ENCODE results near the gene DCXR.

The DCXR gene

GRCh38 chr17:82045936-82046484, 8.5 kb upstream of the DCXR start:
- no peak overlapping the region for H2AFZ ChIP-seq (ENCODE audit: low read depth, low read length)
- H3K27me3 ChIP-seq (ENCODE audit: low read depth, low read length), result no peaks in the 10 kb centered on the region
- no peak overlapping the region for H3K9ac ChIP-seq (ENCODE audit: low read length)
- TF ChIP-seq EZH2phosphoT487 (IDR thresholded peaks at IDR 0.05; ENCODE audit: low read depth), result no peak
- no peaks in the 10 kb centered on the region for H3K9me3 ChIP-seq (ENCODE audit: insufficient read depth, low read length)
- no peaks in the 10 kb centered on the region for H4K20me1 ChIP-seq (ENCODE audit: insufficient read depth, low read length)
- H3K27ac ChIP-seq (ENCODE audit: low read length), result no peak overlapping the region
- no peak overlapping the region for H3K4me3 ChIP-seq (ENCODE audit: low read length)
- H3K4me2 ChIP-seq (ENCODE audit: low read length), result no peak overlapping the region
- no peaks in the 10 kb centered on the region for H3K36me3 ChIP-seq (replicated peaks; ENCODE audit: low read depth, low read length)
- H3K4me1 ChIP-seq (ENCODE audit: low read length), result peaks cover 5% of the 10 kb centered on the region
- no peaks in the 10 kb centered on the region for H3K79me2 ChIP-seq (ENCODE audit: low read length)

GRCh38 chr17:82043507-82043906, 6.0 kb upstream of the DCXR start:
- Histone ChIP-seq H3K79me2 (ENCODE audit: low read length) (no peaks in the 10 kb centered on the region), H4K20me1 (ENCODE audit: insufficient read depth, low read length) (no peaks in the 10 kb centered on the region), H3K9ac (ENCODE audit: low read length) (no peak overlapping the region), H3K4me3 (ENCODE audit: low read length) (no peak overlapping the region), H2AFZ (ENCODE audit: low read depth, low read length) (no peak overlapping the region), H3K36me3 (replicated peaks; ENCODE audit: low read depth, low read length) (no peaks in the 10 kb centered on the region), H3K27ac (ENCODE audit: low read length) (no peak overlapping the region), H3K27me3 (ENCODE audit: low read depth, low read length) (no peaks in the 10 kb centered on the region), H3K4me1 (ENCODE audit: low read length) (peaks cover 8% of the 10 kb centered on the region; the same call in 1 of the 2 replicates), H3K4me2 (ENCODE audit: low read length) (no peak overlapping the region), H3K9me3 (ENCODE audit: insufficient read depth, low read length) (no peaks in the 10 kb centered on the region)
- TF ChIP-seq EZH2phosphoT487 (IDR thresholded peaks at IDR 0.05; ENCODE audit: low read depth) (no peak), CTCF (IDR thresholded peaks at IDR 0.05; ENCODE audit: low read depth, low read length) (no peak)

- Histone ChIP-seq H3K9ac (ENCODE audit: low read length) (no peak overlapping the region), H3K4me2 (ENCODE audit: low read length) (no peak overlapping the region), H3K4me1 (ENCODE audit: low read length) (peaks cover 12% of the 10 kb centered on the region; the same call in 1 of the 2 replicates), H3K27me3 (ENCODE audit: low read depth, low read length) (no peaks in the 10 kb centered on the region), H4K20me1 (ENCODE audit: insufficient read depth, low read length) (no peaks in the 10 kb centered on the region), H3K4me3 (ENCODE audit: low read length) (no peak overlapping the region), H3K9me3 (ENCODE audit: insufficient read depth, low read length) (no peaks in the 10 kb centered on the region), H3K36me3 (replicated peaks; ENCODE audit: low read depth, low read length) (no peaks in the 10 kb centered on the region), H2AFZ (ENCODE audit: low read depth, low read length) (no peak overlapping the region), H3K27ac (ENCODE audit: low read length) (no peak overlapping the region), H3K79me2 (ENCODE audit: low read length) (no peaks in the 10 kb centered on the region)
- TF ChIP-seq CTCF (IDR thresholded peaks at IDR 0.05; ENCODE audit: low read depth, low read length), result no peak
- TF ChIP-seq EZH2phosphoT487 (IDR thresholded peaks at IDR 0.05; ENCODE audit: low read depth), result no peak
These were observed 5.2 kb upstream of the DCXR start for GRCh38 chr17:82042649-82043048.

GRCh38 chr17:82041144-82041814, 3.8 kb upstream of the DCXR start:
- no peak overlapping the region for H3K4me2 ChIP-seq (ENCODE audit: low read length)
- H3K27ac ChIP-seq (ENCODE audit: low read length), result no peak overlapping the region
- H3K27me3 ChIP-seq (ENCODE audit: low read depth, low read length), result no peaks in the 10 kb centered on the region
- H2AFZ ChIP-seq (ENCODE audit: low read depth, low read length), result no peak overlapping the region
- no peak overlapping the region for H3K9ac ChIP-seq (ENCODE audit: low read length)
- H3K4me1 ChIP-seq (ENCODE audit: low read length), result peaks cover 17% of the 10 kb centered on the region
- TF ChIP-seq CTCF (IDR thresholded peaks at IDR 0.05; ENCODE audit: low read depth, low read length), result no peak
- H4K20me1 ChIP-seq (ENCODE audit: insufficient read depth, low read length), result peaks cover 5% of the 10 kb centered on the region; the same call in 1 of the 2 replicates
- H3K4me3 ChIP-seq (ENCODE audit: low read length), result no peak overlapping the region
- peaks cover 2% of the 10 kb centered on the region for H3K36me3 ChIP-seq (replicated peaks; ENCODE audit: low read depth, low read length)
- H3K79me2 ChIP-seq (ENCODE audit: low read length), result peaks cover 7% of the 10 kb centered on the region
- H3K9me3 ChIP-seq (ENCODE audit: insufficient read depth, low read length), result no peaks in the 10 kb centered on the region

Data from OCI-LY3 (cell line).